NCI-H748 treated with DMSO at 0.1 percent for 48 hours (cell line): Measurements from ENCODE around the gene CPNE2.

Source experiments
- DNase-seq: peaks from one replicate; lab custom pipeline; 2025; lab: John Stamatoyannopoulos, UW

CPNE2 gene

GRCh38 chr16:57145046-57146021 lies 53.0 kb downstream of the CPNE2 start:
- DNase-seq, result no peak

DNA sequence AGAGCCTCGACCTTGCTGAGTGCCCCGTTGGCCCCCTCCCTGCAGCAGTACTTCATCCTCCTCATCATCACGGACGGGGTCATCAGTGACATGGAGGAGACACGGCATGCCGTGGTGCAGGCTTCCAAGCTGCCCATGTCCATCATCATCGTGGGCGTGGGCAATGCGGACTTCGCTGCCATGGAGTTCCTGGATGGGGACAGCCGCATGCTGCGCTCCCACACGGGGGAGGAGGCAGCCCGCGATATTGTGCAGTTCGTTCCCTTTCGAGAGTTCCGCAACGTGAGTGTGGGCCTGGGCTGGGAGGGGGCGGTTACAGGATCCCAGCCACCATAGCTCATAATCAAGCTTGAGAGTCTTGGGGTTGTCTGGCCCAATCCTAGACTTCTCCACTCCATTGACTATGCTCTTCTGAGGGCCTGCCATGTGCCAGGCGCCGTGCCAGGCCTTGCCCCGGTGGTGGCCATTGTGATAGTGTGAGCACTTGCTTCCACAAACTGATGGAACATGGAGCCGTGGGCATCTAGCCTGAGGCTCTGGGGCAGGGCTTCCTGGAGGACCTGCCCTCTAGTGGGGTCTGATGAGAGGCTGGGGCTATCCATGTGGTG lies 53.8 kb downstream of the CPNE2 start:
- DNase-seq, result no peak

GRCh38 chr16:57146735-57147134 lies 54.4 kb downstream of the CPNE2 start:
- DNase-seq, result no peak

- no peak for DNase-seq
Observed at GRCh38 chr16:57147381-57148221, 55.2 kb downstream of the CPNE2 start.

DNA sequence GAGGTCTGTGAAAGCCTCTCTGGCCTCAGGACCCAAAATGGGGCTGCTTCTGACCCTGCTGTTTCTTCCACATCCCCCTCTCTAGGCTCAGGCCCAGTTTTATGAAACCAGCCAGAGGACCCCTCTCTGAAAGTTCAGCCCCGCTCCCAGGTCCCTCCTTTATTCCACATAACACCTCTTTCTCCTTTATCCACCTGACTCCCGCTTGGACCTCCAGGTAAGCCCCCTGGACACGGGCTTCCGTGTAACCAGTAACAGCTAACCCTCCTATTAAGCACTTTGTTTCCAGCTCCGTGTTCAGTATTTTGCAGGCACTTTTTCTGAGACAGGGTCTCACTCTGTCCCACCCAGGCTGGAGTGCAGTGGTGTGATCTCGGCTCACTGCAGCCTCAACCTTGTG lies 56.1 kb downstream of the CPNE2 start:
- no peak for DNase-seq

DNA sequence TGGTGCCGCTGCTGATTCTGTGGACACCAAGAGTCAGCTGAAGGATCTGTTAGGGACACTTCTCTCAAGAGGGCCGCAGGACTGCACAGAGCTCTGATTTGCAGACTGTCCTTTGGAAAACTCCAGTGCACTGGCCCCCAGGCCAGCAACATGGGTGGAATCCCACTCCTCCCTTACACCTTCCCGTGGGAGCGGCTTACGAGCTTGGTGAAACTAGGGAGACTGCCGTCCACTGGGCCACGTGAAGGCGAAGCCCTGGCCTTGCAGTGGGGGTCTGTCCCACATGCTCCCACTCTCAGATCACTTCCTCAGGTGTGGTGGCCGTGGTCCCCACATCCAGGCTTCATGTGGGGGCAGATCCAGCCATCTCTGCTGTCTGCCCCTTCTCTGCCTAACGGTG lies 57.0 kb downstream of the CPNE2 start:
- DNase-seq, result no peak

- DNase-seq, result no peak
Observed at GRCh38 chr16:57150682-57151330, 58.4 kb downstream of the CPNE2 start.

GRCh38 chr16:57151369-57151768 lies 59.0 kb downstream of the CPNE2 start:
- no peak for DNase-seq

- no peak for DNase-seq
Observed at GRCh38 chr16:57152096-57153093, 60.0 kb downstream of the CPNE2 start.

- DNase-seq, result no peak
Observed at GRCh38 chr16:57153841-57154240, 61.5 kb downstream of the CPNE2 start.

DNA sequence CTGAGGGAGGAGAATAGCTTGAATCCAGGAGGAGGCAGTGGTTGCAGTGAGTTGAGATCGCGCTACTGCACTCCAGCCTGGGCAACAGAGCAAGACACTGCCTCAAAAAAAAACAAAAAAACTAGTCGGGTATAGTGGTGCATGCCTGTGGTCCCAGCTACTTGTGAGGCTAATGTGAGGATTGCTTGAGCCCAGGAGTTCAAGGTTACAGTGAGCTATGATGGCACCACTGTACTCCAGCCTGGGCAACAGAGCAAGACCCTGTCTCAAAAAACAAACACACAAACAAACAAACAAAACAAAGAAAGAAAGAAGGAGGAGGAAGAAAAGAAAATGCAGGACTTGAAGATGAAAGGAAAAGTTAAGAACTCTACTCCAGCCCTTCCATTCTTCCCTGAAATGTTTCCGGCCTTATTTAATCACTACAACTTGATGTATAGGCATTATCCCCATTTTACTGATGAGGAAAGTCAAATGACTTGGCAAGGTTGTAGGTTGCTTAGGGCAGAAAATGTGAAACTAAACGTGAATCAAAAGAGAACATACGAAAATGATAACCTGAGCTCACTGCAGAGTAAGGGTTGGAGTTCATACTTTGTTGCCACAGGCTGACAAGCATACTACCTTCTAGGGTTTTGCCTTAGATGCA lies 63.4 kb downstream of the CPNE2 start:
- no peak for DNase-seq

DNA sequence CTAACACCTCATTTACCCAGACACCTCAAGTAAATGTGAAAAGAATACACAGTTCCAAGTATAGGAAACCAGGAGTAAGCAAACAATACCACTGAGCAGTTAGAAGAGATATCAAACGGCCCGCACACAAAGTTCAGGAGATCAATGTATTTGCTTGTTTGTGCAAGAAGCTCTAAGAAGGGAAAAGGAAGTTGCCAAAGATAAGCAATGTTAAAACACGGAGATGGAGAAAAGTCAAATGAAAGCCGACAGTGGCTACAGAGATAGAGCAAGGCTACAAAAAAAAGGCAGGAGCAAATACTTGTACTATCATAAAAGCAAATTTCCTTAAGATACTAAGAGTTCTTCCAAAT lies 63.9 kb downstream of the CPNE2 start:
- no peak for DNase-seq

GRCh38 chr16:57157533-57157932 lies 65.2 kb downstream of the CPNE2 start:
- DNase-seq, result no peak

DNA sequence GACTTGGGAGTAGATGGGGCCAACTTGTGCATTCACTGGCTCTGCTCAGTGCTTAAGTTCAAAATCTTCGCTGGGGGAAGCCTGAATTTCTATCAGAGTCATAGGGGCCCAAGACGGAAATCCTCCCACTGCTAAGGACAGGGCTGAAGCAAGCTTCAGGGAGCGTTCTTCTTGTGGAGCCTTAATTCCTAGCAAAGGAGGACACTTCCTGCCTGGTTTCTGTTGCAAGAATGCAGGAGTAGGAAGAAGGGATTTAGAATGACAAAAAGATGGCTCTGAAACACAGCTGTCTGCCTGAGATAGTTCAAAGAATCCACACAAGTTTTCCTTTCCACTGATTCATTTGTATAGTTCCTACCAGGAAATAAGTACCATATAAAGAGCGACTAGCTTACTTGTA lies 67.1 kb downstream of the CPNE2 start:
- no peak for DNase-seq

GRCh38 chr16:57163842-57164241 lies 71.5 kb downstream of the CPNE2 start:
- no peak for DNase-seq

GRCh38 chr16:57165483-57165882 lies 73.1 kb downstream of the CPNE2 start:
- no peak for DNase-seq

DNA sequence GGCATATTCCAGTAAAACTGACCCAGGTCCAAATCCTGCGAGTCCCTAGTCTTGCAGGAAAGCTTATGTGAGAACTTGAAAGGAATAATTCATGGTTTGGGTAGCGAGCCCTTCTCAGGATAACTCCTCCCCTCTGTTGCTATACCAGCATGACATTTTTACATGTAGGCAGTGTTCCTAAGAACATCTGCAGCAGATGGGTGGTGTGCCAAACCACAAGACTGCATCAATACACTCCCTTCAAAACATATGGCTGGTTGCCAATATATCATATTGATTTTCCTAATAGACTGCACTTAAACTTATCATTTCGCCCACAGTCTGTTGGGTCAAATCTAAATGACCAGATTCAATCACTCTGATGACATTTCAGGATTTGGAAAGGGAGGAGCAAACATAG lies 73.6 kb downstream of the CPNE2 start:
- DNase-seq, result no peak

- DNase-seq, result no peak
Observed at GRCh38 chr16:57166451-57166850, 74.1 kb downstream of the CPNE2 start.

DNA sequence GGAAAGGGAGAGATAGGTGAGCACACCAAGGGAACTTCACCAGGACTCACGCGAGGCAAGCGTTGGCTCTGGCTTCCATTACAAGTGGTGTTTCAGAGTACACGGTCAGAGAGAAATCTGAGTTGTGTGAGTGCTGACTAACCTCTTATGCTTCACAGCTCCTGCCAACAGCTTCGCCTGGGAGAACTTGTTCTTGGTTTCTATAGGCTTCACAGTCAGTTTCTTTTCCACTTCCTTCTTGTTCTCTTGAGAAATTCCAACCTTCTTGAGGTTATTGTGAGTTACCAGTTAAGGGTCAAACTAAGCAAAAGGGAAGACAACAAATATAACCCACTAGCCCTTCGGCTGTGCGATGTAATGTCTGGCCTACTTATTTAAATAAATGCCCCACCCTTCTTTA lies 74.6 kb downstream of the CPNE2 start:
- DNase-seq, result no peak

DNA sequence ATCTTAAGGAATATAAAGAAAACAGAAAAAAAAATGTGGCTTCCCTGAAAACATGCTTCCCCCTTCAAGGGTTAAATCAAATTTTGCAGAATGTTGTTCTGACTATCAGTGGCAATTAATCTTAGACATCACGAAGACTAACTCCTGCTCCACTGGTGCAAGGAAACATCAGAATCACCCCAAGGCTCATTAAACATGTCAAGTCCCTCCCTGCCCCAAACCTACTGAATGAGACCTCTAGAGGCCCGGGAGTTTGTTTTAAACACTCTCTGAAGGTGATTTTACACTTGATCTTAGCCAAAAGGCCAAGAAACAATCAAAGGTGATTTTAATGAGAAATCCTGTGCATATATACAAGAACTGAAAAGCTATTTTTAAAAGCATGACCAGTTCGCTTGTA lies 75.2 kb downstream of the CPNE2 start:
- no peak for DNase-seq
